ENCODE results near the gene PPP6R3. TPM values are rescaled to one million over a fixed set of nuclear protein-coding genes. Genes with fewer than 3 reads are reported as not detected.

PPP6R3 gene
- total and polyA plus RNA-seq, 2 of the 8 experiments (the other 6 are each of a cell fraction or from before 2014, with no cell fraction given): 44.6 to 150 TPM

GRCh38 chr11:68504432-68505066, 44.0 kb downstream of the PPP6R3 start (continued):
- TF ChIP-seq CHD7 (IDR thresholded peaks at IDR 0.05; ENCODE audit: insufficient replicate concordance, low read length): no peak
- no peak for TF ChIP-seq RFX5 (IDR thresholded peaks at IDR 0.05; ENCODE audit: borderline replicate concordance, low read depth, low read length)
